ENCODE results near the gene ATP2B3.

DNA sequence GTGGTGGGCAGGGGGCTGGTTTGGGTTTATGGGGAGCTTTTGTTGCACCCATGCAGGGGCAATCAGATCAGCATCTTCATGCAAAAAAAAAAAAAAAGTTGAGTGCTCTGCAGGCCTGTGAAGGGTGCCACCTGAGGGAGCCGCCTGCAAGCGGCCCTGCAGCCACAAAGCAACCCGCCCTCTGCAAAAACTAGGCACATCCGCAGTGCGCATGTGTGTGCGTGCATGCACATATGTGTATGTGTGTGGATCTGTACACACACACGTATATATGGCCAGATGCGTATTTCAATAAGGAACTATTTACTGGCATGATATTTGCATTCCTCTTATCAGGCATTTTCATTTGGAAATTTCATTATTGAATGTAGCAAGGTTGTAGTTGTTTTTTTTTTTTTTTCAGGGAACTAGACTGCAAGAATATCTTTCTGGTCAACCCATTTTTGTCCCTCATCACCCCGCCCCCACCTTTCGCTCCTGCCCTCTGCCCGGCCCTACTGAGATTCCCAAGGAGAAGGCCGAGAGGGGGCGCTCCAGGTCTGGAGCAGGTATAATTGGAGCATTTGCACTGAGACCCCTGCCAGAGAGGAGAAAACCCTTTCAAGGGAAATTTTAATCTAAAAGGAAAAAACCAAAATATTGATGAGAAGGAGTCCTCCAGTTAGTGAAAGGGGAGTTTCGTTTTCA lies 63.4 kb downstream of the ATP2B3 start:
- TF ChIP-seq CTCF (IDR thresholded peaks at IDR 0.05) (no peak), POLR2A (IDR thresholded peaks at IDR 0.05) (no peak)
